Astrocyte of the cerebellum (primary cell): Measurements from ENCODE around the gene PPT2.

Source experiments
- DNase-seq: peaks from one replicate; pipeline ENCODE4 v3.0.0-alpha.2; 2011; ENCODE audit warnings: low read depth
- H3K4me3 ChIP-seq: 2 replicates; pipeline ENCODE4 v1.5.1; 2011; ENCODE audit warnings: mild to moderate bottlenecking, low read depth, low read length, moderate library complexity
- CTCF ChIP-seq: IDR thresholded peaks from 2 replicates; pipeline ENCODE4 v1.5.1; 2012; ENCODE audit warnings: low read length, low read depth, moderate library complexity, mild to moderate bottlenecking; ENCODE audit errors: missing control alignments
- in situ Hi-C: cut with HindIII; loops from 2 replicates; pipeline ENCODE4 v1.10.0; 2017; ENCODE audit warnings: low sequenced_read_pairs

The PPT2 gene

GRCh38 chr6:32146687-32147086 lies 7.3 kb upstream of the PPT2 start:
- TF ChIP-seq CTCF, result no peak
- in situ Hi-C loops, result no loop called here
- no peak for DNase-seq
- H3K4me3 ChIP-seq, result no peak overlapping the region

GRCh38 chr6:32147401-32148132 lies 6.4 kb upstream of the PPT2 start:
- H3K4me3 ChIP-seq, result no peak overlapping the region
- in situ Hi-C loops, result no loop called here
- TF ChIP-seq CTCF, result no peak
- DNase-seq, result no peak

- DNase-seq, result no peak
- in situ Hi-C loops, result no loop called here
- H3K4me3 ChIP-seq, result peak overlapping the region; percentile 14
- no peak for TF ChIP-seq CTCF
Observed at GRCh38 chr6:32148289-32149091, 5.5 kb upstream of the PPT2 start.

DNA sequence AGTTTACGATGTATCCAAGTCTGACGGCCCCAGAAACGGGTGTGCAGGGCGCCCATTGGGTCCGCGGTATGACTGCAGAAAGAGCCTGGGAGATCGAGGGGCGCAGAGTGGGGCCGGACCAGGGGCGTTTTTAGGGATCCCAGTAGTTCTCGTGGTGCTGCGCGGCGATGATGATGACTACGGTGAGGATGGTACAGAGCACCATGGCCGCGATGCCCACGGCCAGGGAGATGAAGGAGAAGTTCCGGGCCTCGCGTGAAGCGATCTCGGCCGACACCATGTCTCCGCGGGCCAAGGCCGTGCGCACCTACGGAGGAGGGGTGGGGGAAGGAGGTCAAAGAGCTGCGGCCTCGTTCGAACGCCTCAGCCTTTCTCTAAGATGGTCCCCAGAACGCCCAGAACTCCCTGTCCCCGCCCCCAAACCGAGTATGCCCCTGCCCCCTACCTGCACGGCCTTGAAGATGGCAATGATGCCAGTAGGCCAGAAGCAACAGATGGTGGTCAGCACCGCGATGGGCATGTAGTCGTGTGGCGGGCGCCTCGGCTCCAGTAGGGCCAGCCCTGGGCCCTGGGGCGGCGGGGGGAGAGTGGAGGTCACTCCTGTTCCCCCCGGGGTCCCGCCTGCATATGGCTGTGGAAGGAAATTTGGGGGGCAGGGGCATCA lies 4.7 kb upstream of the PPT2 start:
- no peak for TF ChIP-seq CTCF
- in situ Hi-C loops, result no loop called here
- peak overlapping the region; percentile 14 for H3K4me3 ChIP-seq
- DNase-seq, result no peak

DNA sequence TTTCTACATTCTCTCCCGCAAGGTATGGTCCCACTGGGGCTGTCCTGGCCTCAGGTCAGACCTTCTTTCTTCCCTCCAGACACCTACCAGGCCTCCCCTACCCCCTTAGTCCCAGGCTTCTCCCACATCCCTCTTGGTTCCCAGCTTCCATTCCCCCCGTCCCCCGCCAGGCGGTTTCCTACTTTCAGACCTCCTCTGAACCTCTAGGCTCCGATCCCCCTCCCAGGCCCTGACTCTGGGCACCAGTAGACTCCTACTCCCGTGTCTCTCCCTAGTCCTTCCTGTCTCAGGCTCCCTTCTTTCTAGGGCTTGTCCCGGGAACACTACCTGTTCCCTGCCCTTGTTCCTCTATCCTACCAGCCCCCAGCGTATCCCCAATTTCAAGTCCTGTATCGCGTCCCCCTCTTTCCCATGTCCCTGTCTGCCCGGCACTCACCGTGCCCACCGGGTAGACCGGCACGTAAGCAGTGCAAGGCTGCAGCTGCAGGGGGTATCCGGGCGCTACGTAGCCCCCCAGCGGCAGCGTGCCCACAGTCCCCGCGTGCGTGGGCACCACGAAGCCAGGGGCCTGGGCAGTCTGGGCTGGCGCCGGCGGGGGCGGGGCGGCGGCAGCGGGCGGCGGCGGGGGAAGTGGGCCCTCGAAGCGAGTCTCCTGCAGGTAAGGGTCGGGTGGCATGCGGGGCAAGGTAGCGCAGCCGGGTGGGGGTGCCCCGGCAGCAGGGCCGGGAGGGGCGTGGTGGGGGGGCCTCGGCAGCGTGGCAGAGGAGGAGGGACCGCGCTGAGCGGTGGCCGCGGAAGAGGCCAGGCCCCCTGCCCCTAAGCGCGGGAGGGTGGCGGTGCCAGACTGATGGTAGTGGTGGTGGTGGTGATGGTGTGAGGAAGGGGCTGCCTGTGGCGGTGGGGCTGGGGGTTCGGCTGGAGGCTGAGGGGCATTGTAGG lies 3.7 kb upstream of the PPT2 start:
- no peak for DNase-seq
- H3K4me3 ChIP-seq, result no peak overlapping the region
- no peak for TF ChIP-seq CTCF
- in situ Hi-C loops, result no loop called here
